Stimulated activated naive CD8-positive, alpha-beta T cell treated with anti-CD3 and anti-CD28 coated beads, Interleukin-15, amount 100 ng/mL, for 72 hours (primary cell): ENCODE measurements around the gene TIE1.
A peak's percentile ranks its signal among the peaks of the same experiment; 100 is the strongest.

Experiments
- ATAC-seq: fragments of 150-1000 bp; cut with Tn5 transposase; 2 replicates; pipeline ENCODE4 v1.10.0; 2021; ENCODE audit warnings: mild to moderate bottlenecking, moderate library complexity
- DNase-seq, 2 donors: peaks; one replicate each; pipeline ENCODE4 v3.0.0; 2021 to 2022
- H3K27ac Mint-ChIP-seq, 2 donors: one replicate each; pipeline ENCODE4 v1.8.0; 2022; ENCODE audit warnings: mild to moderate bottlenecking in 2 of 2, mixed read lengths in 2 of 2, moderate library complexity in 2 of 2
- H3K27me3 Mint-ChIP-seq: one replicate; pipeline ENCODE4 v1.8.0; 2022; ENCODE audit warnings: mixed read lengths
- H3K4me1 Mint-ChIP-seq: one replicate; pipeline ENCODE4 v1.8.0; 2022; ENCODE audit warnings: mild to moderate bottlenecking, mixed read lengths
- H3K4me3 Mint-ChIP-seq, 2 donors: one replicate each; pipeline ENCODE4 v1.8.0; 2022; ENCODE audit warnings: mild to moderate bottlenecking in 2 of 2, mixed read lengths in 2 of 2, moderate library complexity in 1 of 2
- H3K9me3 Mint-ChIP-seq, 2 donors: one replicate each; pipeline ENCODE4 v1.8.0; 2022; ENCODE audit warnings: mixed read lengths in 2 of 2

Gene TIE1

DNA sequence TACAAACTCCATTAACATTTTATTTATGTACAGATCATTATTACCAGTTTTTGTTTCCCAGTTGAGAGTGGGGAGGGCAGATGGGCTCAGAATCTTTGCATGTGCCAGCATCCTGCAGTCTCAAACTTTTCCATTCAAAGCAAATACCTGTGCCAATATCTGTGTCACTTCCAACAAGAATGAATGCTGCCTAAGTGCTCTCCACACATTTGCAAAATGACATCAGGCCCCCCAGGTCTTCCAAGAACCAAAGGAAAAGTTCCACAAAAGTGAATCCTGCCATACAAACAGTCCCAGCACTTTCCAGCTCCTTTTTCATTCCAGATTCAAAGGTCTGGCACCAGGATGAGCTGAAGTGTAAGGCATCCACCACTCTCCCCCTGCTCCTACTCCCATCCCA lies 1.7 kb upstream of the TIE1 start:
- Mint-ChIP-seq H3K27me3 (no peaks in the 10 kb centered on the region), H3K27ac (no peak overlapping the region), H3K4me3 (no peak overlapping the region), H3K4me1 (peaks cover 30% of the 10 kb centered on the region), H3K9me3 (no peaks in the 10 kb centered on the region)
- ATAC-seq (no peak), DNase-seq (no peak)

DNA sequence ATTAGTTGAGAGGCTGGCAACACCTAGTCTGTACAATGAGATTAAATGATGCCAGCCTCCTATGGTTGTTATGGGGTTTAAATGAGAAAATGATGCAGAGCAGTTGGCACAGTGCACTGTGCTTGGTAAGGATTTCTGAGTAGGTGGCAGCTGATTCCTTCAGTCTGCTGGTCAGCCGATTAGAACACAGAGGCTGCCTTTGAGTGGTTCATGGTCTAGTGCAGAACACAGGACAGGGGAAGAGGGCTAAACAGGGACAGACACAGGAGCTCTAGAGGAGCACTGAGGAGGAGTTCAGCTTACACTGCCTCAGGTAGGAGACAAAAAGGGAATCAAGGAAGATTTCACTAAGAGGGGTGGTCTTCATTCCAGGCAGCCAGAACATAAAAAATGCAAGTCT lies 1.4 kb downstream of the TIE1 start:
- Mint-ChIP-seq H3K27me3 (no peaks in the 10 kb centered on the region), H3K9me3 (no peaks in the 10 kb centered on the region), H3K4me1 (peaks cover 6% of the 10 kb centered on the region), H3K27ac (peak overlapping the region in 1 of 2 donors; percentile 22), H3K4me3 (no peak overlapping the region)
- no peak for DNase-seq
- no peak for ATAC-seq

DNA sequence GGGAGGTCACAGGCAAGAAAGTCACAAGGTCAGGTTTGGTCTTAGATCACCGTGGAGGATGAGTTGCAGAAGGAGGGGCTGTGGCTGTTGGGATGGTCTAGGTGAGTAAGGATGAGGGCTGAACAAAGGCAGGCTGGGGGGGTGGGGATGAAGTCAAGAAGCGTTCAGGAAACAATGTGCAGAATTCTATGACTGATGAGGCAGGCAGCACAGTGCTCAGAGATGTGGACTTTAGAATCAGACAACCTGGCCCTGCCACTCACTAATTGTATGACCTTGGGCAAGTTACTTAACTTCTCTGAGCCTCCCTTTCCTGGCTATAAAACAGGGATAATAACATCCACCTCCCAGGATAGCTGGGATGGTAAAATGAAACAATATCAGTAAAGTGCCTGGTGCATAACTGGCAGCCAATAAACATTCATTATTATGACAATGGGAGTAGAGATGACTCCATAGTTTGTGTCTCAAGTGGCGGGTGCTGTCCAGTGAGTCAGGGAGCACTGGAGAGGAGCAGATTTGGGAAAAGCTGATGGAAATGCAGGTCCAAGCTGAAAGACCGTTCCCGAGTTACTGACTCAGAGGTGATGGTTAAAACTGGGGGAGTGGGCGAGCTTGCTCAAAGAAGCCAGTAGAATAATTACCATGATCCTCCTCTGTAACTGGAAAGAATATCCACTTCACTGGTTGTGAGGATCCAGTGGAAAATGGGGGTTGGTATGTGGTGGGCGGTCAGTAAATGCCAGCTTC lies 2.1 kb downstream of the TIE1 start:
- Mint-ChIP-seq H3K4me1 (peaks cover 6% of the 10 kb centered on the region), H3K9me3 (no peaks in the 10 kb centered on the region), H3K27ac (no peak overlapping the region), H3K27me3 (peaks cover 3% of the 10 kb centered on the region), H3K4me3 (no peak overlapping the region)
- ATAC-seq (no peak), DNase-seq (no peak)

DNA sequence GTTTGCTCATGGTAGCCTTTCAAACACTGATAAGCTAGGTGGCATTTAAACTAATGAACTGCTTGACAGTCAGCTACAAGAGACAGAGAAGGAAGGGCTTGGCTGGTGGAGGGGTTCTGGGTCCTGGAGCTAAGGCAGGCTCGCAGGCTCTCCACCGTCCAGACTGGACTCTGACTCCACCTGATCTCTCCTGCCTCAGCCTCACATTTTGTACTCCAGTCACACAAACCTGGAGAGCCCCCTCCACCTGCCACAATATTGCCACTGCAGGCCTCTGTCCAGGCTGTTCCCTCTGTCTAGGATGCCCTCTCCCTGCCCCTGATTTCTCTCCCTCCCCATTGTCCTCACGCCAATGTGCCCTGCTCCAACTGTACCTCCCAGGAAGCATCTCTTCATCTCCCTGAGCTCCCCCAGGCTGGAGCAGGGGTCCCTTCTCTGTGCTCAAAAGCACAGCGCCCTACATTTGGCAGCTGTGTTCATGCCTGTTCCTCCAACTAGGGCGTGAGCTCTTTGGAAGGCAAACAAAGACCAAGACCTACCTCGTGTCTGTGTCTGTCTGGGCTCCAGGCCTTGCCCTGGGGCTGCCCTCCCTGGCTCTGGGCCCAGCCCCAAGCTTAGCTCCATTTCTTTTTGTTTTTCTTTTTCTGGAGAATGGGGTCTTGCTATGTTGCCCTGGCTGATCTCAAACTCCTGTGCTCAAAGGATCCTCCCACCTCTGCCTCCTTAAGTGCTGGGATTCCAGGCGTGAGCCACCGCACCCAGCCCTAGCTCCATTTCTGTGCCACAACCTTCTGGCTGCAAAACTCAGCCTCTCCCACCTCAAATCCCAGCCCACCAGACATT lies 2.9 kb downstream of the TIE1 start:
- Mint-ChIP-seq H3K4me1 (peaks cover 6% of the 10 kb centered on the region), H3K27ac (peak overlapping the region in 1 of 2 donors; percentile 93), H3K4me3 (no peak overlapping the region), H3K9me3 (no peaks in the 10 kb centered on the region), H3K27me3 (peaks cover 6% of the 10 kb centered on the region)
- ATAC-seq (no peak), DNase-seq (no peak)

DNA sequence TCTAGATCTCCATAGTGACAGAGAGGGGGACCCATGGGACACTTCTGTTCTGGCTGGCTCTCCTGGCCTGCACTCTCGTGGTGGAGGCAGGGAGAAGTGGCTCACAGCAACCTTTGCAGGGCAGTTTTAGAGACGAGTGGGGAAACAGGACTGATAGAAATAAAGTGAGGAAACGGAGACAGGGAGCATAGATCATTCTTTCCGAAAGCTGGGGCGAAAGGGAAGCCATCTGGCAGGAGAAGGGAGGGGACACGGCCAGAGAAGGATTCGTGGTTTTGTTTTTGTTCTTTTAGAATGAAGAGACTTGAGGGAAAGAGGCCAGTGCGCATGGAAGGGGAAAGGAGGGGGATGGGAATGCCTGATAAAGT lies 3.5 kb downstream of the TIE1 start:
- Mint-ChIP-seq H3K4me3 (no peak overlapping the region), H3K27me3 (peaks cover 6% of the 10 kb centered on the region), H3K9me3 (no peaks in the 10 kb centered on the region), H3K27ac (peak overlapping the region in 1 of 2 donors; percentile 93), H3K4me1 (peaks cover 6% of the 10 kb centered on the region)
- ATAC-seq: no peak
- DNase-seq: no peak

DNA sequence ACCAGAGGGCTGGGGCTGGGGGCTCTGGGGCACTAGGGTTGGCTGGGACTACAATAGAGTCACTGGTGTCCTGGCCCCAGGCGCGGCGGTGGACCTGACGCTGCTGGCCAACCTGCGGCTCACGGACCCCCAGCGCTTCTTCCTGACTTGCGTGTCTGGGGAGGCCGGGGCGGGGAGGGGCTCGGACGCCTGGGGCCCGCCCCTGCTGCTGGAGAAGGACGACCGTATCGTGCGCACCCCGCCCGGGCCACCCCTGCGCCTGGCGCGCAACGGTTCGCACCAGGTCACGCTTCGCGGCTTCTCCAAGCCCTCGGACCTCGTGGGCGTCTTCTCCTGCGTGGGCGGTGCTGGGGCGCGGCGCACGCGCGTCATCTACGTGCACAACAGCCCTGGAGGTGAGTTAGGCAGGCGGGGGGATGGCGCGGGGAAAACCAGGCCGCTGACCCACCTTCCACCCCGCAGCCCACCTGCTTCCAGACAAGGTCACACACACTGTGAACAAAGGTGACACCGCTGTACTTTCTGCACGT lies 4.1 kb downstream of the TIE1 start:
- Mint-ChIP-seq H3K27me3 (peaks cover 6% of the 10 kb centered on the region), H3K4me1 (peaks cover 6% of the 10 kb centered on the region)

DNA sequence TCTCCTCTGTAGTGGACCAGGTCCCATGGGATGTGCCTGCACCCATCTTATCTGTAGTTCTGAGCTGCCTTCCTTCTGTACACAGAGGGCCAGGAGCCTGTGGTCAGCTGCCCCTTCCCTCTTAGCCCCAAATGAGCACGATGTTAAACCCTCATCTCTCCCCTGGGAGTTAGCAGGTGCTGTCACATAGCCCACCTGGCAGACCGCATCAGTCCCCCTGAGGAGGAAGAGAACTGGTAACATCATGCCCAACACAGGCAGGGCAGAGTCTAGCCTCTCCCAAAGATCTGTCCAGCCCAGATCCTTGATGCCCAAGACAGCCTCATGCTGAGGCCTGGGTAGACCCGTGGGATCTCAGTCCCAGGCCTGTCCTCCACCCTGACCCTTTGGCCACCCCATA lies 4.7 kb downstream of the TIE1 start:
- ATAC-seq (no peak), DNase-seq (no peak)
- H3K27ac Mint-ChIP-seq: no peak overlapping the region
- H3K4me3 Mint-ChIP-seq: no peak overlapping the region
- peaks cover 6% of the 10 kb centered on the region for H3K27me3 Mint-ChIP-seq
- no peaks in the 10 kb centered on the region for H3K9me3 Mint-ChIP-seq
- peaks cover 5% of the 10 kb centered on the region for H3K4me1 Mint-ChIP-seq

More for the DNA sequence above, 4.1 kb downstream of the TIE1 start:
- no peak for DNase-seq
- H3K27ac Mint-ChIP-seq: no peak overlapping the region
- no peaks in the 10 kb centered on the region for H3K9me3 Mint-ChIP-seq
- ATAC-seq: no peak
- no peak overlapping the region for H3K4me3 Mint-ChIP-seq

DNA sequence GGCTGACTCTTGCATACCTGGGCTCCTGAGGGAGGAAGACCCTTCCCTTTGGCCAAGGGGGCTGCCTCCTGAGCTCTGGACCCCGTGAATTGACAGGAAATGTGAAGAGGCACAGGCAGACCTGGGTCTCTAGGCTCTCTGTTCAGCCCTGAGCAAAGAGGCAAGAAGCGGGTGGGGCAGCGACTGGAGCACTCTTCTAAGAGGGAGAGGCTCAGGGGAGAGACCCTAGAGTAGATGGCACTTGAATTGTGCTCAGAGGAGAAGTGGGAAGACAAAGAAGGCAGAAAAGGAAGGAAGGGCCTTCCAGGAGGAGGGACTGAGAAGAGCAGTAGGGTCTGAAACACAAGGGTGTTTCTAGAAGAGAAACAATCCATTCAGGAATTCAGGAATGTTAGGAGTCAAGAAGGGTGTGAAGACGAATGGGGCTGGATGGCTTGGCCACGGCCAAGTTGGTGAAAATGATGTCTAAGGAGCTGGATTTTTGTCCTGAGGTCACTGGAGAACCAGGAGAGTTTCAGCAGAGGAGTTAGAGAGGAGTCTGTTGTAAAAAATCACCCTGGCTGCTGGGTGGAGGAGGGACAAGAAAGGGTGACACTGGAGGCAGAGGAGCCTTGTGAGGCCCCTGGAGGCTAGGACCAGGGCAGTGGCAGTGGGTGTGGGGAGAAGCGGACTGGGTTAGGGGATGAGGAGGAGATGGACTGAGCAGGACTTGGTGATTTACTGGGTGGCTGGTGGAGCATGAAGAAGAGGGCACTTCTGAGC lies 5.3 kb downstream of the TIE1 start:
- Mint-ChIP-seq H3K4me1 (no peaks in the 10 kb centered on the region), H3K27ac (peak overlapping the region in 1 of 2 donors; percentile 48), H3K27me3 (peaks cover 6% of the 10 kb centered on the region), H3K4me3 (no peak overlapping the region), H3K9me3 (no peaks in the 10 kb centered on the region)
- ATAC-seq: no peak
- no peak for DNase-seq

DNA sequence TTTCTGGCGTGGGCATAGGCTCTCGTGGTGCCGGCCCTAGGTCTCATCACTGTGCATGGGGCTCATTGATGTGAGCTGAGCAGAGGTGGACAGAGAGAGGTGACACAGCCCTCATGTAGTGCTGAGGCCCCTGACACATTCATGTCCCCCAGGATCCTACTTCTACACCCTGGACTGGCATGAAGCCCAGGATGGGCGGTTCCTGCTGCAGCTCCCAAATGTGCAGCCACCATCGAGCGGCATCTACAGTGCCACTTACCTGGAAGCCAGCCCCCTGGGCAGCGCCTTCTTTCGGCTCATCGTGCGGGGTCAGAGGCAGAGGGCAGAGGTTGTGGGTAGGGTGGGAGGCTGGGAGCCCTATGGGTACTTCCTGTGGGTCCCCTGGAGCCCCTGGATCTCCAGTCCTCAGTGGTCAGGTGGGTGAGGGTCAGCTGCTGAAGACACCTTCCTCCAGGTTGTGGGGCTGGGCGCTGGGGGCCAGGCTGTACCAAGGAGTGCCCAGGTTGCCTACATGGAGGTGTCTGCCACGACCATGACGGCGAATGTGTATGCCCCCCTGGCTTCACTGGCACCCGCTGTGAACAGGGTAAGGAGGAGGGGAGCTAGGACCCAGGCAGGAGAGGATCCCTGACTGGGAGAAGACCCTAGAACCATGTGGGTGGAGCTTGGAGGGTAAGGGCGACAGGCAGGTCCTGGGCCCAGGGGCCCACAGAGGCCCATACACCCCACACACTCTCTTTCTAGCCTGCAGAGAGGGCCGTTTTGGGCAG lies 6.1 kb downstream of the TIE1 start:
- no peak overlapping the region for H3K4me3 Mint-ChIP-seq
- no peaks in the 10 kb centered on the region for H3K4me1 Mint-ChIP-seq
- H3K9me3 Mint-ChIP-seq: no peaks in the 10 kb centered on the region
- DNase-seq (no peak), ATAC-seq (no peak)
- H3K27ac Mint-ChIP-seq: peak overlapping the region in 1 of 2 donors; percentile 48
- peaks cover 6% of the 10 kb centered on the region for H3K27me3 Mint-ChIP-seq

DNA sequence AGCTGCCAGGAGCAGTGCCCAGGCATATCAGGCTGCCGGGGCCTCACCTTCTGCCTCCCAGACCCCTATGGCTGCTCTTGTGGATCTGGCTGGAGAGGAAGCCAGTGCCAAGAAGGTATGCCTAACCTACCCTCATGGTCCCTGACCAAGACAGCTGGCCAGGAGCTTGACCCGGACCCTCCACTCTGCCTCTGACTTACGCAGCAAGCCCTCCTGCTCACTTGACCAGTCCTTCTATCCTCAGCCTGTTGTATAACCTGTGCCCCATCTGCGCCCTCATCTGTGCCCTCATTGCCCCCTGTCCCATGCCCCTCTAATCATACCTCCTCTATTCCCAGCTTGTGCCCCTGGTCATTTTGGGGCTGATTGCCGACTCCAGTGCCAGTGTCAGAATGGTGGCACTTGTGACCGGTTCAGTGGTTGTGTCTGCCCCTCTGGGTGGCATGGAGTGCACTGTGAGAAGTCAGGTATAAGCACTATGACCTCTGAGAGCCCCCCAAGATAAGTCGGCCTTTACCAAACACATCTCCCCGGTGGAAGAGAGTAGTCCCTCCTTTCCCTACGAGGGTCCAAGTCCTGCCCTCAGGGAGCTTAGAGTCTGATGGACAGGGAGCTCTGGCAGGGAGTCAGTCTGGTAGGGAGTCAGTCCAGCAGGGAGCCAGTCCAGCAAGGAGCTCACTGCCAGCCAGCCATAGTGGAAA lies 6.8 kb downstream of the TIE1 start:
- Mint-ChIP-seq H3K27me3 (peaks cover 6% of the 10 kb centered on the region), H3K27ac (peak overlapping the region in 1 of 2 donors; percentile 46), H3K4me3 (no peak overlapping the region), H3K9me3 (no peaks in the 10 kb centered on the region), H3K4me1 (no peaks in the 10 kb centered on the region)
- DNase-seq: no peak
- no peak for ATAC-seq

DNA sequence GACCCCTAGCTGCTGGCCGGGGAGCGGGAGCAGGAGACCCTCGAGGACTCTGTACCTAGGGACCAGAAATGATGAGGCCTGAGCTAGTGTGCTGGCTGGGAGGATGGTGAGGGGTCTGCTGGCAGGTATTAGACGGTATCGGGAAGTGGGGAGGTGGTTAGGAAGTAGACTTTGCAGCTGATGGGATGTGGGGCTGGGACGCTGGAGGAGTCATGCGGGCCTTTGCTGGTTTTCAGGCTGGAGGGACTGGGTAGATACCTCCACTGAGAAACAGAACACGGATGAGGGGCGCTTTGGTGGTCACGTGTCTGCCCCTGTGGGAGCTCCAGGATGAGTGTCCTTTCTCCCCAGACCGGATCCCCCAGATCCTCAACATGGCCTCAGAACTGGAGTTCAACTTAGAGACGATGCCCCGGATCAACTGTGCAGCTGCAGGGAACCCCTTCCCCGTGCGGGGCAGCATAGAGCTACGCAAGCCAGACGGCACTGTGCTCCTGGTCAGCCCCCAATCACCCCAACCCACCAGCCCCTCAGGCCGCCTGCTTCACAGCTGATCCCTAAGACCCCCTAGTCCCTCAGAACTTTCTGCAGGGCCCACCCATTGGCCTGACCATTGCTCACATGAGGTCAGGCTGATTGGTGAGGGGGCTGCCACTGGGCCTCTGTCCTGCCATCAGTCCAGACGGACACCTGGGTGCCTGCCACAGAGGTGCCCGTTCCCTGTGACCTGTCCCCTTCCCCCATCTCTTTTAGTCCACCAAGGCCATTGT lies 8.0 kb downstream of the TIE1 start:
- no peak for DNase-seq
- no peaks in the 10 kb centered on the region for H3K9me3 Mint-ChIP-seq
- H3K4me3 Mint-ChIP-seq: no peak overlapping the region
- H3K27ac Mint-ChIP-seq: no peak overlapping the region
- H3K27me3 Mint-ChIP-seq: peaks cover 6% of the 10 kb centered on the region
- no peak for ATAC-seq
- no peaks in the 10 kb centered on the region for H3K4me1 Mint-ChIP-seq

DNA sequence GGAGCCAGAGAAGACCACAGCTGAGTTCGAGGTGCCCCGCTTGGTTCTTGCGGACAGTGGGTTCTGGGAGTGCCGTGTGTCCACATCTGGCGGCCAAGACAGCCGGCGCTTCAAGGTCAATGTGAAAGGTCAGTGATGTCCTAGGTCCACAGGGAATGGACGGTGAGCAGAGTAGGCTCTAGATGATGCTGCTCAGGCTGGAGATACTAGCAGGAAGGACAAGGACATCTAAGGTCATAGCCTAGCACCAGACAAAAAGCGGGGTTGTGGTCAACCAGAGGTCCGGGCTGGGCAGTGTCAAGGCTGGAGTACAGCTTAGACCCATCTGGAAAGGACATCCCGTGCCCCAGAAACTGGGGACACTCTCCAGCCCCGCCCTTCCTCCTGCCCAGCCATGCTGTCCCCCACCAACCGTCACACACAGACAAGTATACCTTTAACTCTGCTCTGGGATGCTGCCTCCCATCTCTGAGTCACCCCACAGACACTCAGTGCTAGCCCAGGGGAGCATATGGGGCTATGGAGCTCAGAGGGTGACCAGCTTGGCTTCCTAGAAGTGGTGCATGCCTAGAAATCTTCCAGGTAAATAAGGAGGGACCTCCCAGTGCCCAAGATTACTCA lies 8.7 kb downstream of the TIE1 start:
- no peak overlapping the region for H3K27ac Mint-ChIP-seq
- no peaks in the 10 kb centered on the region for H3K9me3 Mint-ChIP-seq
- H3K27me3 Mint-ChIP-seq: peaks cover 6% of the 10 kb centered on the region
- ATAC-seq (no peak), DNase-seq (no peak)
- H3K4me3 Mint-ChIP-seq: no peak overlapping the region
- H3K4me1 Mint-ChIP-seq: no peaks in the 10 kb centered on the region

DNA sequence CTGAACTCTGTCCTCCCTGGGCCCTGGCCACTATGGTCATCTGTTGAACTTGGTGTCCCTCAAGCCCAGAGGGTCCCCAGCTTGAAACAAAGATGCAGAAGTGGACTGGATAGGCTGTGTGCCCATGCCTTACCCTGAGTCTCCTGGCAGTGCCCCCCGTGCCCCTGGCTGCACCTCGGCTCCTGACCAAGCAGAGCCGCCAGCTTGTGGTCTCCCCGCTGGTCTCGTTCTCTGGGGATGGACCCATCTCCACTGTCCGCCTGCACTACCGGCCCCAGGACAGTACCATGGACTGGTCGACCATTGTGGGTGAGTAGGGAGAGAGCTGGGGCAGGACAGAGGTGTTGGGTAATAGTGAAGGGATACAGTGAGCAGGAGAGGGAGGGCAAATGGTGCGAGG lies 10.7 kb downstream of the TIE1 start:
- Mint-ChIP-seq H3K4me1 (no peaks in the 10 kb centered on the region), H3K27me3 (peaks cover 6% of the 10 kb centered on the region), H3K4me3 (no peak overlapping the region), H3K9me3 (no peaks in the 10 kb centered on the region), H3K27ac (no peak overlapping the region)
- no peak for ATAC-seq
- no peak for DNase-seq
